ENCODE measurements around the gene RAD51B. TPM values are rescaled to one million over a fixed set of nuclear protein-coding genes. Genes with fewer than 3 reads are reported as not detected.

The RAD51B gene
- total and polyA plus RNA-seq, 4 donors = 2.5 to 95.0 (median 9.6) TPM

- Histone ChIP-seq H3K27ac (ENCODE audit: low read depth in 1 of 2, low read length in 1 of 2) (peak overlapping the region in 1 of 2 donors; percentile 74), H3K4me1 (ENCODE audit: control insufficient read depth in 5 of 5, insufficient read depth in 5 of 5, low read length in 5 of 5) (peaks cover 6 to 68% (median 42%) of the 10 kb centered on the region in 5 donors), H3K36me3 (ENCODE audit: control insufficient read depth in 4 of 4, insufficient read depth in 4 of 4, low read length in 4 of 4) (no peaks in the 10 kb centered on the region), H3K4me3 (no peak overlapping the region), H3K9me3 (ENCODE audit: control insufficient read depth in 4 of 4, insufficient read depth in 3 of 4, low read length in 3 of 4) (no peaks in the 10 kb centered on the region), H3K27me3 (ENCODE audit: control insufficient read depth in 3 of 3, insufficient read depth in 3 of 3, low read length in 2 of 3) (no peaks in the 10 kb centered on the region), H3K9ac (ENCODE audit: insufficient read depth in 1 of 2, low read length in 2 of 2) (peak overlapping the region in 1 of 2 donors; percentile 59)
- DNase-seq (no peak), ATAC-seq (ENCODE audit: insufficient read depth, low FRiP score) (no peak)
- WGBS, 2 donors = 69 to 90% methylated on average over 3 of the region's 3 CpGs
- TF ChIP-seq CTCF (IDR thresholded peaks at IDR 0.05; ENCODE audit: control extremely low read depth, extremely low read depth) = no peak
These were observed 545.6 kb downstream of the RAD51B start for GRCh38 chr14:68365228-68365627.

DNA sequence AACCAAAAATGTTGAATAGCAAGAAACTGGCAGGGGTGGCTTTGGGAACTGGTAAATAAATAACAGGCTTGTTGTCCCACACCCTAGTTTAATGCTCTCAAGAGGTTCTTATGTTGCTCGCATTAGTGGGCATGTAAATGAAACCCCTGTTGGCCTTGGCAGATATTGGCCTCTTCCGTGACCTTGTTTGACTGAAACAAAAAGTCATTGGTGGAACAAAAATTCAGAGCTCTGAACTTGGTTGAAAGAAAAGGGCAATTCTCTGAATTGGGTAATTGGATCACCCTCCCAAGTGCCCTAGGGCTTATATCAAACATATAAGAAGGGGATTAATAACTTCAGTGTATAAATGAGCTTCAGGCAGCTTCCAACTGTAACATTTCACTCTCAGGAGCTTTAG lies 547.1 kb downstream of the RAD51B start:
- TF ChIP-seq CTCF (IDR thresholded peaks at IDR 0.05; ENCODE audit: control extremely low read depth, extremely low read depth) = no peak
- WGBS, 2 donors = 76 to 91% methylated on average over 2 of the region's 2 CpGs
- ATAC-seq (ENCODE audit: insufficient read depth, low FRiP score) = no peak
- H3K36me3 ChIP-seq (ENCODE audit: control insufficient read depth in 4 of 4, insufficient read depth in 4 of 4, low read length in 4 of 4) = no peaks in the 10 kb centered on the region
- DNase-seq = peak in 1 of 3 donors; percentile 38
- H3K4me1 ChIP-seq (ENCODE audit: control insufficient read depth in 5 of 5, insufficient read depth in 5 of 5, low read length in 5 of 5) = peaks cover 6 to 67% (median 30%) of the 10 kb centered on the region in 5 donors
- no peaks in the 10 kb centered on the region for H3K27me3 ChIP-seq (ENCODE audit: control insufficient read depth in 3 of 3, insufficient read depth in 3 of 3, low read length in 2 of 3)
- peak overlapping the region in 1 of 2 donors; percentile 27 for H3K9ac ChIP-seq (ENCODE audit: insufficient read depth in 1 of 2, low read length in 2 of 2)
- H3K27ac ChIP-seq (ENCODE audit: low read depth in 1 of 2, low read length in 1 of 2) = no peak overlapping the region
- H3K9me3 ChIP-seq (ENCODE audit: control insufficient read depth in 4 of 4, insufficient read depth in 3 of 4, low read length in 3 of 4) = no peaks in the 10 kb centered on the region
- no peak overlapping the region for H3K4me3 ChIP-seq

DNA sequence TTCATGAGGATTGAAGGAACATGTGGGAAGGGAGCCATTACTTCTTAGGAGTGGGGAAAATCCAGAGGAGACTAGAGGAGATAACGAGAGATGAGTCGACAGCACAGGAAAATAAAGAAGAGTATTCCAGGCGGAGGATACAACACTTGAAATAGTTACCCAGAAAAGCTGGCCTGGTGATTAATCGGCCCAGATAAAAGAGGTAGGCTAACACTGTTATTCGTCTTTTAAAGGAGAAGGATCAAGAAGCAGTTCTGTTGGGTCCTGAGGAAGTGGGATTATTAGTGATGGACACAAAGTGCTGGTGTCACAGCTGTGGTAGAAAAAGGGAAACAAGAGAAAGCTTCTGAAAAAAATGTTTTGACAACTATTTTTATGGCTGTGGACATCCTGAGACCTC lies 548.0 kb downstream of the RAD51B start:
- no peaks in the 10 kb centered on the region for H3K36me3 ChIP-seq (ENCODE audit: control insufficient read depth in 4 of 4, insufficient read depth in 4 of 4, low read length in 4 of 4)
- no peaks in the 10 kb centered on the region for H3K27me3 ChIP-seq (ENCODE audit: control insufficient read depth in 3 of 3, insufficient read depth in 3 of 3, low read length in 2 of 3)
- peaks cover 6 to 67% (median 30%) of the 10 kb centered on the region in 5 donors for H3K4me1 ChIP-seq (ENCODE audit: control insufficient read depth in 5 of 5, insufficient read depth in 5 of 5, low read length in 5 of 5)
- 61% methylated on average over 5 of the region's 5 CpGs for WGBS, 2 donors
- no peak for TF ChIP-seq CTCF (IDR thresholded peaks at IDR 0.05; ENCODE audit: control extremely low read depth, extremely low read depth)
- no peak overlapping the region for H3K4me3 ChIP-seq
- H3K9me3 ChIP-seq (ENCODE audit: control insufficient read depth in 4 of 4, insufficient read depth in 3 of 4, low read length in 3 of 4) = no peaks in the 10 kb centered on the region
- H3K27ac ChIP-seq (ENCODE audit: low read depth in 1 of 2, low read length in 1 of 2) = peak overlapping the region in 1 of 2 donors; percentile 3
- peak in 1 of 3 donors; percentile 26 for DNase-seq
- no peak for ATAC-seq (ENCODE audit: insufficient read depth, low FRiP score)
- no peak overlapping the region for H3K9ac ChIP-seq (ENCODE audit: insufficient read depth in 1 of 2, low read length in 2 of 2)

DNA sequence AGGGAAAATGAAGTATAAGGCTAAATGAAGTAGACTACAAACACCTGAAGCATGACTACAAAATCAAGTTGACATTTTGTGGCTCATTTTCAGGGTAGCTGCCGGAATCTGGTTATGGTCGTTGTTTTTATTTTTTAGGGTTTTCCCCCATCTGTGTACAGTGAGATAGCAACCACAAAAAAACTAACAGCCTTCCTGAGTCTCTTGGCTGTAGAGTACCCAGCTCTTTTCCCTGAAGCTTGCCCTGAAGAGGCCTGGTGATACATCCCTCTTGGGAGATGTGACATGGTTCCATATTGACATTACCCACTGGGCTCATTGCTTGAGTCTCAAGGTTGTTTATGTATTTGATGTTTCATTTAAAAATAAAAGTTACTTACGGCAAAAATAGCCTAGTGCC lies 549.3 kb downstream of the RAD51B start:
- no peaks in the 10 kb centered on the region for H3K27me3 ChIP-seq (ENCODE audit: control insufficient read depth in 3 of 3, insufficient read depth in 3 of 3, low read length in 2 of 3)
- TF ChIP-seq CTCF (IDR thresholded peaks at IDR 0.05; ENCODE audit: control extremely low read depth, extremely low read depth) = no peak
- ATAC-seq (ENCODE audit: insufficient read depth, low FRiP score) (no peak), DNase-seq (no peak)
- H3K4me3 ChIP-seq = no peak overlapping the region
- H3K9me3 ChIP-seq (ENCODE audit: control insufficient read depth in 4 of 4, insufficient read depth in 3 of 4, low read length in 3 of 4) = no peaks in the 10 kb centered on the region
- peaks cover 6 to 61% (median 25%) of the 10 kb centered on the region in 5 donors for H3K4me1 ChIP-seq (ENCODE audit: control insufficient read depth in 5 of 5, insufficient read depth in 5 of 5, low read length in 5 of 5)
- H3K9ac ChIP-seq (ENCODE audit: insufficient read depth in 1 of 2, low read length in 2 of 2) = no peak overlapping the region
- H3K36me3 ChIP-seq (ENCODE audit: control insufficient read depth in 4 of 4, insufficient read depth in 4 of 4, low read length in 4 of 4) = no peaks in the 10 kb centered on the region
- 59 to 77% methylated on average over 3 of the region's 3 CpGs for WGBS, 2 donors
- H3K27ac ChIP-seq (ENCODE audit: low read depth in 1 of 2, low read length in 1 of 2) = no peak overlapping the region
